Activated T-helper 1 cell treated with anti-CD3 and anti-CD28 coated beads, Interleukin-2, amount 50 U/mL, for 16 hours (primary cell): ENCODE results near the gene VSTM2L.

Experiments used
- DNase-seq, 2 donors: peaks; one replicate each; pipeline ENCODE4 v3.0.0-alpha.2; 2020; ENCODE audit warnings: low read depth in 1 of 2, low spot score in 1 of 2

Gene VSTM2L

GRCh38 chr20:37917461-37917860 is 14.5 kb downstream of the VSTM2L start:
- no peak for DNase-seq

GRCh38 chr20:37918035-37918434 is 15.1 kb downstream of the VSTM2L start:
- no peak for DNase-seq

GRCh38 chr20:37919389-37920040 is 16.6 kb downstream of the VSTM2L start:
- no peak for DNase-seq

GRCh38 chr20:37920270-37920669 is 17.3 kb downstream of the VSTM2L start:
- DNase-seq: no peak

- DNase-seq: no peak
Observed at GRCh38 chr20:37920679-37921322, 17.9 kb downstream of the VSTM2L start.

GRCh38 chr20:37921341-37921929 is 18.5 kb downstream of the VSTM2L start:
- no peak for DNase-seq

GRCh38 chr20:37922016-37922415 is 19.1 kb downstream of the VSTM2L start:
- DNase-seq: no peak

GRCh38 chr20:37925265-37926165 is 22.6 kb downstream of the VSTM2L start:
- no peak for DNase-seq

GRCh38 chr20:37926612-37927011 is 23.7 kb downstream of the VSTM2L start:
- no peak for DNase-seq

- DNase-seq: no peak
Observed at GRCh38 chr20:37927410-37928095, 24.6 kb downstream of the VSTM2L start.

GRCh38 chr20:37928996-37929682 is 26.2 kb downstream of the VSTM2L start:
- no peak for DNase-seq

- DNase-seq: no peak
Observed at GRCh38 chr20:37929683-37930014, 26.7 kb downstream of the VSTM2L start.

GRCh38 chr20:37931153-37931922 is 28.4 kb downstream of the VSTM2L start:
- no peak for DNase-seq

- no peak for DNase-seq
Observed at GRCh38 chr20:37932074-37932473, 29.1 kb downstream of the VSTM2L start.

- DNase-seq: no peak
Observed at GRCh38 chr20:37932919-37933318, 30.0 kb downstream of the VSTM2L start.

- DNase-seq: no peak
Observed at GRCh38 chr20:37933786-37934633, 31.1 kb downstream of the VSTM2L start.

GRCh38 chr20:37934634-37935375 is 31.9 kb downstream of the VSTM2L start:
- no peak for DNase-seq

- no peak for DNase-seq
Observed at GRCh38 chr20:37935435-37935834, 32.5 kb downstream of the VSTM2L start.
